Measurements from ENCODE around the gene DNAJC10.

GRCh38 chr2:182698671-182699070, 17.4 kb upstream of the DNAJC10 start:
- TF ChIP-seq, protein P1, sequence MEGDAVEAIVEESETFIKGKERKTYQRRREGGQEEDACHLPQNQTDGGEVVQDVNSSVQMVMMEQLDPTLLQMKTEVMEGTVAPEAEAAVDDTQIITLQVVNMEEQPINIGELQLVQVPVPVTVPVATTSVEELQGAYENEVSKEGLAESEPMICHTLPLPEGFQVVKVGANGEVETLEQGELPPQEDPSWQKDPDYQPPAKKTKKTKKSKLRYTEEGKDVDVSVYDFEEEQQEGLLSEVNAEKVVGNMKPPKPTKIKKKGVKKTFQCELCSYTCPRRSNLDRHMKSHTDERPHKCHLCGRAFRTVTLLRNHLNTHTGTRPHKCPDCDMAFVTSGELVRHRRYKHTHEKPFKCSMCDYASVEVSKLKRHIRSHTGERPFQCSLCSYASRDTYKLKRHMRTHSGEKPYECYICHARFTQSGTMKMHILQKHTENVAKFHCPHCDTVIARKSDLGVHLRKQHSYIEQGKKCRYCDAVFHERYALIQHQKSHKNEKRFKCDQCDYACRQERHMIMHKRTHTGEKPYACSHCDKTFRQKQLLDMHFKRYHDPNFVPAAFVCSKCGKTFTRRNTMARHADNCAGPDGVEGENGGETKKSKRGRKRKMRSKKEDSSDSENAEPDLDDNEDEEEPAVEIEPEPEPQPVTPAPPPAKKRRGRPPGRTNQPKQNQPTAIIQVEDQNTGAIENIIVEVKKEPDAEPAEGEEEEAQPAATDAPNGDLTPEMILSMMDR (IDR thresholded peaks at IDR 0.05; ENCODE audit: low read length), result no peak
- TF ChIP-seq EZH2 (IDR thresholded peaks at IDR 0.05; ENCODE audit: borderline replicate concordance, low read length), result no peak

Measured in OCI-LY1 (cell line).